ENCODE measurements around the gene SNRPF. TPM values are rescaled to one million over a fixed set of nuclear protein-coding genes. Genes with fewer than 3 reads are reported as not detected.
A peak's percentile ranks its signal among the peaks of the same experiment; 100 is the strongest.
"Not testable (repeated sequence)": the region's sequence is repeated elsewhere in the genome, so short reads cannot be mapped to it uniquely, and the experiment has no call there.

The SNRPF gene
- 12.1 TPM for total RNA-seq
- long read RNA-seq, transcript SNRPF-201 (4 exons, 1,389 nt): major isoform, 12 of 13 reads
- long read RNA-seq, partial matches to known transcripts: 0 of 13 reads
- long read RNA-seq, other reads (novel, unspliced or antisense): 1 of 13 reads

DNA sequence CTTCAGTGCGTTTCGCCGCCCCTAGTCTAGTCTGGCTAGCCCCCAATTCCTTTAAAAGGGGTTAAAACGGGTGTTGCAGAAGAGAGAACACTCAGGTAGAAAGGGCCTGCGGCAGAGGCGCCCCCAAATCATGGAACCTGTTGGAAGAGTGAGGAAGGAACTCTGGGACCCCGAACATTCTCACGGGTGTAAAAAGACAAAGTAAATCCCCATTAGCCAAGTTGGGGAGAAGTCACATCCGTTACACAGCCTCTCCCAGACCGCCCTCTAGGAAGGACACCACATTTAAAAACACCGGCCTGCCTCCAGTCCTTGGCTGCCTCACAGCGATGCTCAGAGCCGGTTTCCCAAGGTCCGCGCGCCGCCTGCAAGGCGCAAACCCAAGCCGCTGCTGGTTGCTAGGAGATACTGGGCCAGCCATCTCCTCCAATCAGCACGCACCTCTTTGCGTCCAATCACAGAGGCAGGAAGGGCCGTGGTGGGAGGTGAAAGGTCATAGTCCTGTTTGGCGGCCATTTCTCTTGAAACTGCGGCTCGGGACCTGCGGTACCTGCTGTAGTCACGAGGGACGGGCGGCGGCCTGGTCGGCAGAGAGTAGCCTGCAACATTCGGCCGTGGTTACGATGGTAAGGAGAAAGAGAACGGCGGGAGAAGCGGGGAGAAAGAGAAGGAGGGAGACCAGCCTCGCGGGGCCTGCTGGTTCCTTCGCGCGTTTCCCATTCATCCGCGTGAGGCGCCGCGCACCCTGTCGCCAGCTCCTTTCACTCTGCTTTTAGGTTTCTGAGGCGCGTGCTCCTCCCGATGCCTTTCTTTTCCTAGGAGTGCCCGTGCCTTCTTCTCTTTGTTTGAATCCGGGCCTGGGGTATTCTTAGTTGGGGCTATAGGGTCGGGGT is at the start of gene SNRPF:
SNRPF (plus strand) TSS at position 502 of the 893 bp plus-strand sequence; CDS start at position 624, 122 bp downstream.
- intact Hi-C loops (cut with DNase I): no loop called here
- DNase-seq (ENCODE audit: missing footprints) (peak; percentile 95), ATAC-seq (peak; percentile 99)

DNA sequence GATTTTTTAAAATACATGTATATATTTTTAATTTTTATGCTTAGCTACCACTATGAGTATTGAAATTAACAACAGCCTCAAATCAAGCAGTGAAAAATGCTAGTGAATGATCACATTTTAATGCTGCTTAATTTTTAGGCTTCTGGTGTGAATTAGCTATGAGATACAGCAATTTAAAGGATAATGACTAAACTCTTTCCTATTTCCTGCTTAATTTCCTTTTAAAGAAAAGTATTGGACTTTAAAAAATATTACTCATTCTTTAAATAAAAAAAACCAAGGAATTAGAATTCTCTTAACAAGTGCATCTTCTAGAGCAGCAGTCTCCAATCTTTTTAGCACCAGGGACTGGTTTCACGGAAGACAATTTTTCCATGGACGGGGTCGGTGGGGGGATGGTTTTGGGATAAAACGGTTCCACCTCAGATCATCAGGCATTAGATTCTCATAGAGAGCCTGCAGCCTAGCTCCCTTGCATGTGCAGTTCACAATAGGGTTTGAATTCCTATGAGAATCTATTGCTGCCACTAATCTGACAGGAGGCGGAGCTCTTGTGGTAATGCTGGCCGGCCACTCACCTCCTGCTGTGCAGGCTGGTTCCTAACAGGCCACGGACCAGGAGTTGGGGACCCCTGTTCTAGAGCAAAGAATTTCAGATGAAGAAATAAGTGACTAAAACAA is 49.6 kb upstream of the SNRPF start:
- no peak for DNase-seq (ENCODE audit: missing footprints)
- no peak for ATAC-seq
- intact Hi-C loops (cut with DNase I): no loop called here

GRCh38 chr12:95810411-95810810 is 48.3 kb upstream of the SNRPF start:
- DNase-seq (ENCODE audit: missing footprints) (no peak), ATAC-seq (no peak)
- intact Hi-C loops (cut with DNase I): no loop called here

DNA sequence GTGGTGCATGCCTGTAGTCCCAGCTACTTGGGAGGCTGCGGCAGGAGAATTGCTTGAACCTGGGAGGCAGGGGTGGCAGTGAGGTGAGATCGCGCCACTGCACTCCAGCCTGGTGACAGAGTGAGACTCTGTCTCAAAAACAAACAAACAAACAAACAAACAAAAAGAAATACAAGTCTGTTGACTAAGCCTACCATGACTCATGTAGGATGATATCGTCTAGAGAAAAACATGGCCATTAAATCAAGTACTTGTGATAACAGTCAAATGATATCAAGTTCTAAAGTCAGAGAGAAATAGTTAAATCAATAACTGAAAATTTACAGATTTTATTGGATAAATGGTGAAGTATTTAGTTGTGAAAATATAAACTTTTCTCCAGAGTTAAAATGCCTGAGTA is 46.6 kb upstream of the SNRPF start:
- ATAC-seq; intact Hi-C loops (cut with DNase I); DNase-seq (ENCODE audit: missing footprints): not testable (repeated sequence)

DNA sequence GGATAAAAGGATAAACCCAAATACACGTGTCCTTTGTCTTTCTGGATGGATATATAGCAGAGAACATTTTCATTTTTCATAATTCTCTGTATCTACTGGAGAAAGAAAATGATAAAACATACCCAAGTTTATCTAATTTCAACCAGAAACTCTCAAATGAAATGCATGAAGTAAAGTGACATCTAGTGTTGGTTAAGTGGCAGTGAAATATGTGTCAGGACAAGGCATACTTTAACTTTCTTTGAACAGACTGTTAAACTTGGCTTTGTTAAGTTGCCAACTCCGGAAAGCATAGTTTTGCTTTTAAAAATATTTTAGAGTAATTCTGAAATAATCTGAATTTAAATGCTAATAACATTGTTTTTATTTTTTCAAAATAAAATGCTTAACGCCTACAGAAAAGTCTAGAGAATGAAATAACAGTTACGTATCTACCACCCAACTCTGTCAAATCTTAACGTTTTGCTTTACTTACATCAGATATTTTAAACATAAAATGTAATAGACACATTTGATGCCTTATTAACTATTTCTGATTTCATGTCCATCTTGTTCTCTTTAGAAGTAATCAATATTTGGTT is 43.0 kb upstream of the SNRPF start:
- intact Hi-C loops (cut with DNase I): loop anchor here (1.0 to 5.0 kb wide), 3 partner anchors 182 to 233 kb away; partner anchors contain the start of gene HAL
- ATAC-seq (peak; percentile 39), DNase-seq (ENCODE audit: missing footprints) (no peak)

GRCh38 chr12:95820096-95820703 is 38.6 kb upstream of the SNRPF start:
- ATAC-seq (no peak), DNase-seq (ENCODE audit: missing footprints) (no peak)
- intact Hi-C loops (cut with DNase I): no loop called here

- intact Hi-C loops (cut with DNase I): no loop called here
- no peak for DNase-seq (ENCODE audit: missing footprints)
- no peak for ATAC-seq
Observed at GRCh38 chr12:95829395-95829794, 29.4 kb upstream of the SNRPF start.

GRCh38 chr12:95830335-95831089 is 28.2 kb upstream of the SNRPF start:
- ATAC-seq (no peak), DNase-seq (ENCODE audit: missing footprints) (no peak)
- intact Hi-C loops (cut with DNase I): no loop called here

GRCh38 chr12:95834572-95834971 is 24.2 kb upstream of the SNRPF start:
- intact Hi-C loops (cut with DNase I): no loop called here
- ATAC-seq (no peak), DNase-seq (ENCODE audit: missing footprints) (no peak)

DNA sequence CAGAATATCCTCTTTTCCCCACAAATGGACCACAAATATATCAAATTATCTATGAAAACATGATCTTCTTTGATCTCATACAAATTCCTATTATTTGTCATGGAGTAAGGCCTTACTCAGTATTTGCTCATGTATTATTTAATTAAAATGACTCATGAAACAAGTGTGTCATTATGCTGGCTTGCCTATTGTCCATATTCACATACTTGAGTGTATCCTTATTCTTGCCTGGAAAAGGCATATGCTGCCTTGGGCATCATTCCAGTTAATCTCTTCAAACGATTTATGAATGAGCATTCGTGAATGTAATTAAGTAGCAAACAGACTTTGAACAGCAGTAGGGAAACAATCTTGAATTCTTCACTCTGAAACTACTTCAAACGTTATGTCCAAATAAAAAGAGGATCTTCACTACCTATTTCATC is 22.6 kb upstream of the SNRPF start:
- ATAC-seq: no peak
- intact Hi-C loops (cut with DNase I): no loop called here
- no peak for DNase-seq (ENCODE audit: missing footprints)

DNA sequence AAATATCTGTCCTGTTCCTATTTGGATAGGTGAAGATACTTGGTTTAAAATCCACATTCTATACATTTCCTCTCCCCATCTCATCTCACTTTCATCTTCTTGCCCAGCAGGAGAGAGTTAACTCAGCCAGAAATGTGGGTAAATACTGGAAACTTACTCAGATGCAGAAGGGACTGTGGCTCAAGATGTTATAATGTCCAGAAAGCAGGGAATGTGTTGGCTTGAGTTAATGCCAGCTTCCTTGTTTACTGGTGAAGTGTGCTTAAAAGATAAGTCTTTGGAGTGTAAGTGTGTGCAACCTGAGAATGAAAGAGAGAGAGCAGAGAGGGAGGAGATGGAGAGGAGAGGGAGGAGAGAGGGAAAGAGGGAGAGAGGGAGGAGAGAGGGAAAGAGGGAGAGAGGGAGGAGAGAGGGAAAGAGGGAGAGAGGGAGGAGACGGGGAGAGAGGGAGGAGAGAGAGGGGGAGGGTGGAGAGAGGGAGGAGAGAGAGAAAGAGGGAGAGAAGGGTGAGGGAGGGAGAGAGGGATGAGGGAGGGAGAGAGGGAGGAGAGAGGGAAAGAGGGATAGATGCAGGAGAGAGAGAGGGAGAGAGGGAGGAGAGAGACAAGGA is 22.0 kb upstream of the SNRPF start:
- ATAC-seq (no peak), DNase-seq (ENCODE audit: missing footprints) (no peak)
- intact Hi-C loops (cut with DNase I): no loop called here

GRCh38 chr12:95837240-95838038 is 21.3 kb upstream of the SNRPF start:
- DNase-seq (ENCODE audit: missing footprints): no peak
- intact Hi-C loops (cut with DNase I): no loop called here
- ATAC-seq: no peak

DNA sequence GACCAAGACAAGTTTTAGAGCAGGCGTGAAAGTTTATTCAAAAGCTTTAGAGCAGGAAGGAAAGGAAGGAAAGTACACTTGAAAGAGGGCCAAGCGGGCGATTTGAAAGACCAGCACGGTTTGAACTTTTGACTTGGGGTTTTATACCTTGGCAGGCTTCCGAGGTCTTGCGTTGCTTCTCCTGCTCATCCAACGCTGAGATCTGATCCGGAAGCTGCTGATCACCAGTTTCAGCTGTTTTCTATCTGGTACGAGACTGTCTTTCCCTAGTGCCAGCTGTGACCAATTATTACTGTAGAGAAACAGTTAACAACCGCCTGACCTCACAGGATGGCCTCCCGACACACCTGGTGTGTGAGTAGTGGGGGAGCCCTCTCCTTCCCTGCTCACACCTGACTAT is 20.6 kb upstream of the SNRPF start:
- DNase-seq (ENCODE audit: missing footprints): no peak
- no peak for ATAC-seq
- intact Hi-C loops (cut with DNase I): no loop called here

DNA sequence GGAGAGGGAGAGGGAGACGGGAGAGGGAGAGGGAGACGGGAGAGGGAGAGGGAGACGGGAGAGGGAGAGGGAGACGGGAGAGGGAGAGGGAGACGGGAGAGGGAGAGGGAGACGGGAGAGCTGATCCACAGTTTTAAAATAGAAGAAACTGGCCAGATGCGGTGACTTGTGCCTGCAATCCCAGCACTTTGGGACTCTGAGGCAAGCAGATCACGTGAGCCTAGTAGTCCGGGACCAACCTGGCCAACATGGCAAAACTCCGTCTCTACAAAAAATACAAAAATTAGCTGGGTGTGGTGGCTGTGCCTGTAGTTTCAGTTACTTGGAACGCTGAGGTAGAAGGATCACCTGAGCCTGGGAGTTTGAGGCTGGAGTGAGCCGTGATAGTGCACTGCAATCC is 16.3 kb upstream of the SNRPF start:
- ATAC-seq; intact Hi-C loops (cut with DNase I): not testable (repeated sequence)

DNA sequence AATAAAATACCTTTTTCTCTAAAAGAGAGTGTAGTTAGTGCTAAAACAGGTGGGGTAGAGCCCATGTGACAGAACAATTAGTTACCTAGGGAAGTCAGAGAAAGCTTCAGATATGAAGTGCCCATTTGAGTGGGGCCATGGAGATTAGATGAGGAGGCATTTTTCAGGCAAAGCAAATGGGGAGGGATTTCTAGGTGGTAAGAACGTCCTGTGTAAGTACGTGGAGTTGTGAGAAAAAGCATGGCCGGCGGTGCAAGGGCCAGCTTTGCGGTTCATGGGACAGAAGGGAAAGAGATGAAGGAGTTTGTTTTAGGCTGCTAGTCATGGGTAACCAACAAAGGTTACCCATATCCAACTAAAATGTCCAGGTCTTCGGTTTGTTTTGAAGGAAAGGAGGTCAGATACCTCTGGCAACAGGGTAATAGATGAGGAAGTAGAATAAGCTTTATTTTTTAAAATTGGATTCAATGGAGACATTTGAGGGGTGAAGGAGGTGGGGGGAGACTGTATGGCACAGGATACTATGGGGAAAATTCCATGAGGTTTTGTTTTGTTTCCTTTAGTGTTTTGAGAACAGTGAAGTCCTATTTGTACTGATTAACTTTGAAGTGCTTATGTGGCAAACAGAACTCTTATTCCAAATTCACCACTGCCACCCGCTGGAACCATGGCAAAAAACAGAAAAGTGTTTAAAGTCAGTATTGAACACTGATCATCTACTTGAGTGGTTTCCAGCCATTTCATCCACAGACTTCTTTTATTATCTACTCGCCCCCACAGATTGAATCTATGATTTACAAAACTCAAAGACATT is 10.0 kb upstream of the SNRPF start:
- ATAC-seq: no peak
- no peak for DNase-seq (ENCODE audit: missing footprints)
- intact Hi-C loops (cut with DNase I): no loop called here

More for the DNA sequence above, 16.3 kb upstream of the SNRPF start:
- DNase-seq (ENCODE audit: missing footprints): not testable (repeated sequence)

DNA sequence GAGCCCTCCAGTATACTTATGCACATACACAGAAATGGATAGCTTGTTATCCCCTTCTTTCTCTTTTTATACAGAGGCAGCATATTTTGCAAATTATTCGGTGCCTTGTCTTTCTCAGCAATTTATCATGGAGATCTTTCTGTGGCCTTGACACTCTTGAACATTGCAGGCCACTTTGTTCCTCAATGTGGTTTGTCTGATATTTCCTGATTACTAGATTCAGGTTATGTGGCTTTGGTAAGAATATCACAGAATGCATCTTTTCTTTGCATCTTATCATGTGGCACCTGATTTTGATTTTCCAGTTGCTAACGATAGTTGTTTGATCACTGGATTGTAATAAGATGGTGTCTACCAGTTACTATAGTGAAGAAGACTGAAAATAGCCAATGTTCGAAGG is 7.1 kb upstream of the SNRPF start:
- DNase-seq (ENCODE audit: missing footprints) (no peak), ATAC-seq (no peak)
- intact Hi-C loops (cut with DNase I): no loop called here
